PC-9 (cell line): ENCODE measurements around the gene ATP13A3. TPM values are rescaled to one million over a fixed set of nuclear protein-coding genes. Genes with fewer than 3 reads are reported as not detected.
A peak's percentile ranks its signal among the peaks of the same experiment; 100 is the strongest.

ENCODE experiments used
- BruUV-seq: library from RNA; stranded (reverse); fragments of 400-500 nt; replicated peaks from 2 replicates; lab custom pipeline; 2021; lab: Mats Ljungman, UMichigan
- CTCF ChIA-PET: fragments of 300-600 bp; sonication (Branson Sonifier 250); formaldehyde crosslinking; loops from one replicate; lab custom pipeline; 2022; ENCODE audit warnings: antibody characterized with exemption; lab: Charles Lee
- POLR2A ChIA-PET: fragments of 300-600 bp; sonication (Branson Sonifier 250); formaldehyde crosslinking; loops from one replicate; lab custom pipeline; 2022; ENCODE audit warnings: antibody characterized with exemption; ENCODE audit not compliant: unreplicated experiment; lab: Charles Lee
- DNase-seq, 2 experiments: peaks; one replicate each; pipeline versions ENCODE4 v3.0.0 to v3.0.0-alpha.2; 2015 to 2022; ENCODE audit warnings: mixed read lengths in 1 of 2
- H2AFZ ChIP-seq: fragments of 200-600 bp; sonication (generic); 2 replicates; pipeline ENCODE4 v1.8.1; 2017; ENCODE audit warnings: antibody characterized with exemption
- H3F3A ChIP-seq: fragments of 200-600 bp; sonication (generic); 2 replicates; pipeline ENCODE4 v1.8.1; 2017; ENCODE audit warnings: antibody characterized with exemption, mild to moderate bottlenecking, low read depth; ENCODE audit not compliant: insufficient read depth
- H3K27ac ChIP-seq: fragments of 200-600 bp; sonication (generic); 2 replicates; pipeline ENCODE4 v1.6.1; 2016; ENCODE audit warnings: mixed run types
- H3K27me3 ChIP-seq: fragments of 200-600 bp; sonication (generic); 2 replicates; pipeline ENCODE4 v1.6.1; 2016; ENCODE audit warnings: low read depth, mixed run types; ENCODE audit not compliant: insufficient read depth
- H3K36me3 ChIP-seq: fragments of 200-600 bp; sonication (generic); 2 replicates; pipeline ENCODE4 v1.6.1; 2016; ENCODE audit warnings: low read depth, mixed run types
- H3K4me1 ChIP-seq: fragments of 200-600 bp; sonication (generic); replicated peaks from 2 replicates; pipeline ENCODE4 v1.6.1; 2016; ENCODE audit warnings: mixed run types; ENCODE audit not compliant: insufficient read depth
- H3K4me2 ChIP-seq: fragments of 200-600 bp; sonication (generic); 2 replicates; pipeline ENCODE4 v1.6.1; 2017; ENCODE audit warnings: mixed run types
- H3K4me3 ChIP-seq: fragments of 200-600 bp; sonication (generic); 2 replicates; pipeline ENCODE4 v1.6.1; 2016; ENCODE audit warnings: mixed run types
- H3K79me2 ChIP-seq: fragments of 200-600 bp; sonication (generic); 2 replicates; pipeline ENCODE4 v1.6.1; 2017; ENCODE audit warnings: low read depth, mixed run types
- H3K9me2 ChIP-seq: fragments of 200-600 bp; sonication (generic); 2 replicates; pipeline ENCODE4 v1.8.1; 2017; ENCODE audit warnings: mild to moderate bottlenecking; ENCODE audit not compliant: insufficient read depth
- H3K9me3 ChIP-seq: fragments of 200-600 bp; sonication (generic); 2 replicates; pipeline ENCODE4 v1.8.1; 2016; ENCODE audit warnings: low read depth; ENCODE audit not compliant: insufficient read depth
- H4K20me1 ChIP-seq: fragments of 200-600 bp; sonication (generic); 2 replicates; pipeline ENCODE4 v1.8.1; 2017; ENCODE audit not compliant: insufficient read depth
- EZH2 ChIP-seq: fragments of 200-600 bp; sonication (generic); IDR thresholded peaks from 2 replicates; pipeline ENCODE4 v1.8.0; 2017; ENCODE audit warnings: antibody characterized with exemption, low read depth
- intact Hi-C: fragments of 100-400 bp; cut with micrococcal nuclease; formaldehyde crosslinking; loops from one replicate; pipeline ENCODE4 v1.10.0; 2022; ENCODE audit not compliant: unreplicated experiment
- total RNA-seq: library from RNA; stranded (reverse); gene quantifications from 2 replicates; pipeline ENCODE4 v1.2.3, GENCODE V29; 2021
- TF ChIP-seq, protein P1 (sequence below): fragments of 200-600 bp; sonication (generic); conservative IDR thresholded peaks from 2 replicates; pipeline ENCODE4 v1.6.1; 2017; ENCODE audit warnings: mixed run types, antibody characterized with exemption, mild to moderate bottlenecking, moderate library complexity

ATP13A3 gene
- total RNA-seq, 1 experiment from 2014 or later = 242 TPM

DNA sequence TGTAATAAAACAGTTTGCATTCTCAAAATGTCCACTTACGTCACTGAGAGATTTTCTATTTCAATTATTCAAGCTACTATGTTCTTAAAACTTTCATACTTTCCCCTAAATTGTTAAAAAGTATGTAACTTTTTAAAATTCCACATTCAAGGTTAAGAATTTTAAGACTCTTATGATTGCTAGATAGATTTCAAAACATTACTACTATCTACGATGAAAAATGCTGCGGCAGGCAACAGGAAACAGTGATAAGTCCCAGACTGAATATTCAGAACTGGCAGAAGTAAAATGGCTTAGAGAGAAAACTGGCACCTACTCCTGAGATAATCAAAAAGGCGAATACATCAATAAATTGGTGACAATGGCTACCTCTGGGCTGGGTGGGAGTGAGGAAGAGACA is 16.2 kb downstream of the ATP13A3 start:
- DNase-seq = no peak
- Histone ChIP-seq H3K9me2 (no peaks in the 10 kb centered on the region), H3K79me2 (peaks cover 100% of the 10 kb centered on the region), H3F3A (peaks cover 79% of the 10 kb centered on the region), H3K4me3 (no peak overlapping the region), H3K36me3 (peaks cover 26% of the 10 kb centered on the region; the same call in 1 of the 2 replicates), H3K4me1 (no peaks in the 10 kb centered on the region), H2AFZ (no peak overlapping the region), H3K27me3 (no peaks in the 10 kb centered on the region), H3K9me3 (no peaks in the 10 kb centered on the region), H3K4me2 (no peak overlapping the region), H4K20me1 (peaks cover 93% of the 10 kb centered on the region), H3K27ac (no peak overlapping the region)
- ChIA-PET CTCF (no interaction called here), POLR2A (interaction anchor here (0.7 kb wide), 1 partner anchor 329 kb away, joined by 3 read pairs; no protein-coding TSS in a partner anchor)
- BruUV-seq = no TSS peak
- no peak for TF ChIP-seq EZH2
- TF ChIP-seq, protein P1, sequence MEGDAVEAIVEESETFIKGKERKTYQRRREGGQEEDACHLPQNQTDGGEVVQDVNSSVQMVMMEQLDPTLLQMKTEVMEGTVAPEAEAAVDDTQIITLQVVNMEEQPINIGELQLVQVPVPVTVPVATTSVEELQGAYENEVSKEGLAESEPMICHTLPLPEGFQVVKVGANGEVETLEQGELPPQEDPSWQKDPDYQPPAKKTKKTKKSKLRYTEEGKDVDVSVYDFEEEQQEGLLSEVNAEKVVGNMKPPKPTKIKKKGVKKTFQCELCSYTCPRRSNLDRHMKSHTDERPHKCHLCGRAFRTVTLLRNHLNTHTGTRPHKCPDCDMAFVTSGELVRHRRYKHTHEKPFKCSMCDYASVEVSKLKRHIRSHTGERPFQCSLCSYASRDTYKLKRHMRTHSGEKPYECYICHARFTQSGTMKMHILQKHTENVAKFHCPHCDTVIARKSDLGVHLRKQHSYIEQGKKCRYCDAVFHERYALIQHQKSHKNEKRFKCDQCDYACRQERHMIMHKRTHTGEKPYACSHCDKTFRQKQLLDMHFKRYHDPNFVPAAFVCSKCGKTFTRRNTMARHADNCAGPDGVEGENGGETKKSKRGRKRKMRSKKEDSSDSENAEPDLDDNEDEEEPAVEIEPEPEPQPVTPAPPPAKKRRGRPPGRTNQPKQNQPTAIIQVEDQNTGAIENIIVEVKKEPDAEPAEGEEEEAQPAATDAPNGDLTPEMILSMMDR = no peak
- intact Hi-C loops = no loop called here

DNA sequence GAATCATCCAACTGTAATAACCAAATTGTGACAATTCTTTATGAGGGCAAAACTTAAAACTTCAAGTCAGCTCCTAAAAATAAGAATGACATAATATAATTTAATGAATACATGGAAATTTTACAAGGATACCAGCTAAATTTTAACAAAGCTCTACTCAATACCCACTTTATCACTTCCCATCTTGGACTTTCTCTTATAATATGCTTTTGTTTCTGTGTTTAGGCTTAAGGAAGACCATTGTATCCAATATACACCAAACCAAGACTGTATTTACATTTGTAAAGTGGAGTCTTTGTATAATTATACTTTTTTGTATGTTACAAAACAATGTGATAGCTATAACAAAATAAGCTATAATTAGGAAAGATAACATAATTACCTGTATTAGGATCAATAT is 16.8 kb downstream of the ATP13A3 start:
- TF ChIP-seq EZH2 = no peak
- TF ChIP-seq, protein P1 = no peak
- Histone ChIP-seq H3K27ac (no peak overlapping the region), H4K20me1 (peaks cover 93% of the 10 kb centered on the region), H3K4me3 (no peak overlapping the region), H3K27me3 (no peaks in the 10 kb centered on the region), H3K36me3 (peaks cover 32% of the 10 kb centered on the region; the same call in 1 of the 2 replicates), H3K9me3 (no peaks in the 10 kb centered on the region), H3K79me2 (peaks cover 100% of the 10 kb centered on the region), H3K4me2 (no peak overlapping the region), H3K9me2 (no peaks in the 10 kb centered on the region), H2AFZ (no peak overlapping the region), H3F3A (peaks cover 76% of the 10 kb centered on the region), H3K4me1 (no peaks in the 10 kb centered on the region)
- DNase-seq = no peak
- ChIA-PET CTCF (interaction anchor here (0.5 to 0.7 kb wide), 2 partner anchors 96 to 124 kb away, joined by 4 to 5 read pairs; no protein-coding TSS in a partner anchor), POLR2A (no interaction called here)
- intact Hi-C loops = no loop called here
- BruUV-seq = no TSS peak

DNA sequence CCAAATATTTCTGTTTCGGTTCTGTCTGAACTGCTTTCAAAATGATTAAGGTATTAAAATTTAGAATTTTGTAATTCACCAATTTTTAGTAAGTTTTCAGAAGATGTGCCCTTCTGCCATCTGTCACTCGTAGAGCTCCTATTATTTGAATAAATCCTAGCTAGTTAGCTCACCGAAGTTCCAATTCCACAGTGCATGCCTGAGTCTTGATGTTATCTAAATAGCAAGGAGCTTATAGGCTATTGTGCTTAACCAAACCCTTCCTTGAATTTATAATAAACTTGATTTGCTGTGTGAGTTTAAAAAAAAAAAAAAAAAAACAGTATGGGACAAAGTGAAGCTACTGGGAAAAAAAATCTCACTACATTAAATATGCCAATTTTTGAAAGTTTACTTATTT is 18.7 kb downstream of the ATP13A3 start:
- no peaks in the 10 kb centered on the region for H3K4me1 ChIP-seq
- no peaks in the 10 kb centered on the region for H3K27me3 ChIP-seq
- H3F3A ChIP-seq = peaks cover 57% of the 10 kb centered on the region
- no peak overlapping the region for H2AFZ ChIP-seq
- TF ChIP-seq, protein P1 = no peak
- no peak for TF ChIP-seq EZH2
- BruUV-seq = no TSS peak
- no peaks in the 10 kb centered on the region for H3K9me2 ChIP-seq
- ChIA-PET CTCF (interaction anchor here (0.6 kb wide), 2 partner anchors 16 to 174 kb away, joined by 4 read pairs; no protein-coding TSS in a partner anchor), POLR2A (interaction anchor here (0.5 kb wide), 2 partner anchors 17 to 33 kb away, joined by 3 to 4 read pairs; no protein-coding TSS in a partner anchor)
- DNase-seq = no peak
- H3K4me2 ChIP-seq = no peak overlapping the region
- H3K27ac ChIP-seq = 0 out of 2 replicates have a peak overlapping the region, but pooled peaks have one; percentile 1
- intact Hi-C loops = no loop called here
- no peaks in the 10 kb centered on the region for H3K9me3 ChIP-seq
- peaks cover 85% of the 10 kb centered on the region for H4K20me1 ChIP-seq
- peaks cover 99% of the 10 kb centered on the region for H3K79me2 ChIP-seq
- H3K4me3 ChIP-seq = no peak overlapping the region
- H3K36me3 ChIP-seq = peaks cover 26% of the 10 kb centered on the region; the same call in 1 of the 2 replicates
